SK-N-SH treated with all-trans-retinoic acid at 6 μM for 48 hours (cell line): ENCODE measurements around the gene CMIP.

Experiments
- PATZ1 ChIP-seq: fragments of 250-450 bp; sonication (Bioruptor Pico); IDR thresholded peaks from 2 replicates; pipeline ENCODE4 v1.8.0; 2020; ENCODE audit warnings: mild to moderate bottlenecking, moderate library complexity, borderline replicate concordance
- POU6F1 ChIP-seq: fragments of 250-450 bp; sonication (Bioruptor Pico); IDR thresholded peaks from 2 replicates; pipeline ENCODE4 v1.8.0; 2021; ENCODE audit warnings: low read depth, mild to moderate bottlenecking, moderate library complexity, borderline replicate concordance
- ZFP3 ChIP-seq: fragments of 250-450 bp; sonication (Bioruptor Pico); IDR thresholded peaks from 2 replicates; pipeline ENCODE4 v1.5.0; 2020; ENCODE audit warnings: mild to moderate bottlenecking, moderate library complexity
- ZFP30 ChIP-seq: fragments of 450-650 bp; formaldehyde crosslinking; IDR thresholded peaks from 2 replicates; pipeline ENCODE4 v1.5.0; 2022; ENCODE audit warnings: mild to moderate bottlenecking, moderate library complexity
- TF ChIP-seq, protein P1 (sequence below): fragments of 250-450 bp; sonication (Bioruptor Pico); IDR thresholded peaks from 2 replicates; pipeline ENCODE4 v1.5.1; 2020; ENCODE audit warnings: low read depth, mild to moderate bottlenecking, moderate library complexity

GRCh38 chr16:81510016-81510415, 65.4 kb downstream of the CMIP start:
- no peak for TF ChIP-seq POU6F1 (CRISPR knock-in tag)
- no peak for TF ChIP-seq PATZ1
- no peak for TF ChIP-seq ZFP30 (CRISPR knock-in tag)
- TF ChIP-seq, protein P1, sequence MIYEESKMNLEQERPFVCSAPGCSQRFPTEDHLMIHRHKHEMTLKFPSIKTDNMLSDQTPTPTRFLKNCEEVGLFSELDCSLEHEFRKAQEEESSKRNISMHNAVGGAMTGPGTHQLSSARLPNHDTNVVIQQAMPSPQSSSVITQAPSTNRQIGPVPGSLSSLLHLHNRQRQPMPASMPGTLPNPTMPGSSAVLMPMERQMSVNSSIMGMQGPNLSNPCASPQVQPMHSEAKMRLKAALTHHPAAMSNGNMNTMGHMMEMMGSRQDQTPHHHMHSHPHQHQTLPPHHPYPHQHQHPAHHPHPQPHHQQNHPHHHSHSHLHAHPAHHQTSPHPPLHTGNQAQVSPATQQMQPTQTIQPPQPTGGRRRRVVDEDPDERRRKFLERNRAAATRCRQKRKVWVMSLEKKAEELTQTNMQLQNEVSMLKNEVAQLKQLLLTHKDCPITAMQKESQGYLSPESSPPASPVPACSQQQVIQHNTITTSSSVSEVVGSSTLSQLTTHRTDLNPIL, result no peak
- TF ChIP-seq ZFP3 (CRISPR knock-in tag), result no peak
